CD1c-positive myeloid dendritic cell (primary cell): Measurements from ENCODE around the gene IL21R.
"Not testable (repeated sequence)": the region's sequence is repeated elsewhere in the genome, so short reads cannot be mapped to it uniquely, and the experiment has no call there.

ENCODE experiments used
- DNase-seq: peaks from one replicate; pipeline ENCODE4 v3.0.0-alpha.2; 2016; ENCODE audit errors: extremely low spot score

The IL21R gene

DNA sequence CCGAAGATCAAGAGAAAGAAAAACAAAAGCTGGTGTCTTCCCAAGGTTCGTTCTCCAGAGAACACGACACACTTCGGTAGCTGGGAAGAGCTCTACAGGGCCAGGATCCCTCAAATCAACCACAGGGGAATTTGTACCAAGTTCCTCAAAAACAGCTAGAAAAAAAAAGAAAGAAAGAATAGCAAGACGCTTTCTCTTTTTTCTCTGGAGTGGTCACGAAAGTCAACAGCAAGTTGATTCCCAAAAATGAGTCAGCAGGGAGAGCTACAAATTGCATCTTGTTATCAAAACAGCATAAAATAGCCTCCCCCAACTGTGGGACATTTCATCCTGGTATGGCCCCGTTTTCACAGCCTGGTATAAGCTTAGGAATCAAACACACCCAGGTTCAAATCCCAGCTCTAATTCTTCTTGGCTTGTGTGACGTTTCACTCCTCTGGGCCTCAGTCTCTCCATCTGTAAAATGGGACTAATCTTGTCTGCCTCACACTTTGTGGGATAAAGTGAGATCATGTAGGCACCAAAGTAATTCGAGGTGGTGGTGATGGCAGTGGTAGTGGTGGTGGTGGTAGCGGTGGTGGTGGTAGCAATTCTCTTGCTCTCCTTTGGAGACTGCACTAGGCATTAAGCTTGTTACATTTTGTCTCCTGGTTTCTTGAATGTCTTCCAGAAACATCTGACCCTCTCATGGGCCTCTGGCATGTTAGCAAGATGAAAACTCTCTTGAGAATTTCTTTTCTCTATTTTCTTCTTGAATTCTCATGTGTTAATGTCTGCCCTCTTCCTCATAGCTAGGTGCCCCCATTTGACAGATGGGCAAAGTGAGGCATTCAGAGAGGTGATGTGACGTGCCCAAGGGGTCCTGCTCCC is 988 bp upstream of the IL21R start:
- peak; percentile 60 for DNase-seq

GRCh38 chr16:27402569-27402963 is 592 bp downstream of the IL21R start:
- DNase-seq: no peak

- no peak for DNase-seq
Measured at GRCh38 chr16:27402964-27403600, 1.1 kb downstream of the IL21R start.

- no peak for DNase-seq
Measured at GRCh38 chr16:27403601-27403992, 1.6 kb downstream of the IL21R start.

- DNase-seq: peak; percentile 43
Measured at GRCh38 chr16:27404163-27404823, 2.3 kb downstream of the IL21R start.

GRCh38 chr16:27405546-27406451 is 3.8 kb downstream of the IL21R start:
- DNase-seq: no peak

DNA sequence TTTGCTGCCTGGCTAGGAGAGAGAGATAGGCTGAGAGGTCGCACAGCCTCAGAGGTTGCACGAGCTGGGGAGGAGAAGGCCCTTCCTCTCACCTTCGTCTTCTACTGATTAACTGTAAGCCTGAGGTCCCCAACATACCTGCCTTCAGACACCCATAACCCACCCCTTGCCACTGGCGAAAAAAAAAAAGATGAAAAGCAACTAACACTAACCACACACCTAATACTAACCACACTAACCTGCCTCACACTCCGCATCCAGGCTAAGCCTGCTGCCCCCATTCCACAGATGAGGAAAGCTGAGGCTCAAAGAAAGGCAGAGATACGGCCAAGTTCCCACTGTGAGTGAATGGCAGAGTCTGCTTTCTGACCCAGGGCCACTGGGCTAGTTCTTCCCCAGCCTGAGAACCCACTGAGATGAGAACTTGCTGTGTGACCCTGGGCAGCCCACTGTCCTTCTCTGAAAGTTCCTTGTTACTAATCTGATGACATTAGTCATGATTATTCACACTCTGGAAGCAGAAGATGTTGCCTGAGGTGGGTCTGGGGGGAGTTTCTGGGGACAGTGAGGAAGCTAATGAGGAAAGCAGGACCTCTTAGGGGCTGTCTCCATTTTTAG is 4.6 kb downstream of the IL21R start:
- DNase-seq: no peak

DNA sequence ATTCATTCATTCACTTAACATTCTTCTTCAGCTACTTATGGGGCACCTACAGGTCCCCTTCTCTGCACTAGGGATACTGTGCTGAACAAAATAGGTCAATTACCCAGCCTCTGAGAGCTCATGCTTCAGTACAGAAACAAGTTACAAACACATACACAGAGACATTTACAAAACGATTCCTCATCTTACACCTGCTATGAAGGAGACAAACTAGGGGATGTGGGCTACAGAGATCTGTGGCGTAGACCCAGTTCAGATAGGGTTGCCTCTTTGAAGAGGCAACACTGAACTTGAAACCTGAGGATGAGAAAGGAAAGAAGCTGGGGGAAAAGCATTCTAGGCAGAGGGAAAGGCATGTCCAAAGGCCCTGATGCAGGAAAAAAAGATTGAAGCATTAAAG is 5.2 kb downstream of the IL21R start:
- no peak for DNase-seq

- no peak for DNase-seq
Measured at GRCh38 chr16:27408012-27408601, 6.1 kb downstream of the IL21R start.

DNA sequence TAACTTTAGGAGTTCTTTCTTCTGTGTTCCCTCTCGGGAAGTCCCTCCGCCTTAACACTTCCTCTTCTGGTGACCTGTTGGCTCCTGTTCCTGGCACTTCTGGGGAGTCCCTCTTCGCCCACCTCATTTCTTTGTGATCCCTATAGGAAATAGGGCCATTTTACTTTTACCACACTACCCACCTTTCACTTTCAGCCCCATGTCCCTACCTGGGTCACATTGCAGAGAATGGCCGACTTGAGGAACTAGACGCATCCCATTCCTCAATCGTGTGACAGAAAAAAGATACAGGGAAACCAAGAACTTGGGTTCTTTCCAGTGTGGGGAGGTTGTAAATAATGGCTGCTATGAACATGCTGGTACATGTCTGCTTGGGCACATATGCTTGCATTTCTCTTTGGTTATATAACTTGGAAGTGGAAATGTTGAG is 6.6 kb downstream of the IL21R start:
- DNase-seq: peak; percentile 59

- DNase-seq: not testable (repeated sequence)
Measured at GRCh38 chr16:27409958-27410357, 8.0 kb downstream of the IL21R start.

DNA sequence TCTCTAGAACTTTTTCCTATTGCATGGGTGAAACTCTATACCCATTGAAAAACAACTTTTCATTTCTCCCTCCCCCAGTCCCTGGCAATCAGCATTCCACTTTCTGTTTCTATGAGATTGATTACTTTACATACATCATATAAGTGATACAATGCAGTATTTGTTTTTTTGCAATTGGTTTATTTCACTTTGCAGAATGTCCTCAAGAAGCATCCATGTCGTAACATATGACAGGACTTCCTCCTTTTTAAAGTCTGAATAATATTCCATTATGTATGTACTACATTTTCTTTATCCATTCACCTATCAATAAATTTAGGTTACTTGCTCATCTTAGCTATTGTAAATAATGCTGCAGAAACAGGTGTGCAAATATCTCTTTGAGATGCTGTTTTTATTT is 8.8 kb downstream of the IL21R start:
- peak; percentile 42 for DNase-seq

DNA sequence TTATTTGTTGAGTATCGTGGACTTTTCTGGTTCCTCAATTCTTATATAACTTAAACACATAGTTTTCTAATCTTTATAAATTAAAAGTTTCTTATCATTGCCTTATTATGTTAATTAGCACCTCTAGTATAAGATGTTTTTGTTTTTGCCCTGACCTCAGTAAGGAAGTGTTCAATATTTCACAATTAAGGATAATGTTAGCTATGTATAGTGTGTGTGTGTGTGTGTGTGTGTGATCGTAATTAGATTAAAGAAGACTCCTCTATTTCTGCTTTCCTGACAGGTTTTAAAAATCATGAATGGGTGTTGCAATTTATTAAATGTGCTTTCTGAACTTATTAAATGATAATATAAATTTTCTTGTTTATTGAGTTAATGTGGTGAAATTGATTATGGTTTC is 12.0 kb downstream of the IL21R start:
- DNase-seq: no peak

DNA sequence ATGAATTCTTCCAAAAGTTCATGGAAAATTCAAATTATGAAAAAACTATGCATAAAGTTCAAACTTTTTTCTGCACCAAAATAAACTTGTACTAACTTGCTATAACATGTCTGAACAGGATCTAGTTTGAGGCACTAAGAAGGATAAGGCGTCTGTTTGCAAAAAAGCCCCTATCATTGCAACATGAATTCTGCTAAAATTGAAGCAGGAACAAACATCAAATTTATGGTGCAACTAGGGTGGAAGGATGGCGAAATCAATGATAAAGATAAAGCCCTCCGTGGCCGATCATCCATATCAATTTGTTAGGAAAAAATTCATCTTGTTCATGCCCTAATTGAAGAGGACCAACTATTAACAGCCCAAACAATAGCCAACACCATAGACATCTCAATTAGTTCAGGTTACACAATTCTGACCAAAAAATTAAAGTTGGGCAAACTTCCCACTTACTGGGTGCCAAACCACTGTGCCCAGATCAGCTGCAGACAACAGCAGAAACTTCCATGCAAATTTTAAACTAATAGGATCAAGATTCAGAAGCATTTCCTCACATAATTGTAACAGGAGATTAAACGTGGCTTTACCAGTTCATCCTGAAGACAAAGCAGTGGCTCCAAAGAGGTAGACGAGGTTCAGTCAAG is 12.9 kb downstream of the IL21R start:
- DNase-seq: peak; percentile 68

GRCh38 chr16:27417047-27417671 is 15.2 kb downstream of the IL21R start:
- no peak for DNase-seq

- DNase-seq: no peak
Measured at GRCh38 chr16:27421961-27422740, 20.2 kb downstream of the IL21R start.

- no peak for DNase-seq
Measured at GRCh38 chr16:27424772-27425498, 23.0 kb downstream of the IL21R start.

DNA sequence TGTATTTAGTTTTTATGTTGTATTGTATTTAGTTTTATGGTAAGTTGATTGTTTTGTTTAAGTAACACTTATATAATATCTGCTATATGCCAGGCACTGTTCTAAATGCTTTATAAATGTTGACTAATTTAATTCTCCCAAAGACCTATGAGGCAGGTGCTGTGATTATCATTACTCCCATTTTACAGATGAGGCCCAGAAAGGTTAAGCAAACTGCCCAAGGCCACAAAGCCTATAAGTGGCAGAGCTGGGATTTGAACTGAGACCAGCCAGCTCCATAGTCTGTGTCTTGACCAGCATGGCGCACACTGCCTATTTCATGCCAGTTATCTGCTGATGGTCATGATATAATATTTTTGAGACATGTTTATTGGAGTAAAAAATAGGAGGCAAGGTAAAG is 24.0 kb downstream of the IL21R start:
- no peak for DNase-seq
